ENCODE data around the gene SATB2.

GRCh38 chr2:199348871-199349270 lies 108.9 kb downstream of the SATB2 start:
- no peak for TF ChIP-seq CTCF (IDR thresholded peaks at IDR 0.05)
- no peak for TF ChIP-seq POLR2A (IDR thresholded peaks at IDR 0.05)
- no peak for TF ChIP-seq POLR2AphosphoS5 (IDR thresholded peaks at IDR 0.05)

Measured in prostate gland (tissue), 2 donors.